GM19238 (cell line): ENCODE measurements around the gene CSMD2.

Source experiments
- DNase-seq: peaks from one replicate; pipeline ENCODE4 v3.0.0; 2011; ENCODE audit warnings: low spot score; ENCODE audit not compliant: insufficient read length

The CSMD2 gene

DNA sequence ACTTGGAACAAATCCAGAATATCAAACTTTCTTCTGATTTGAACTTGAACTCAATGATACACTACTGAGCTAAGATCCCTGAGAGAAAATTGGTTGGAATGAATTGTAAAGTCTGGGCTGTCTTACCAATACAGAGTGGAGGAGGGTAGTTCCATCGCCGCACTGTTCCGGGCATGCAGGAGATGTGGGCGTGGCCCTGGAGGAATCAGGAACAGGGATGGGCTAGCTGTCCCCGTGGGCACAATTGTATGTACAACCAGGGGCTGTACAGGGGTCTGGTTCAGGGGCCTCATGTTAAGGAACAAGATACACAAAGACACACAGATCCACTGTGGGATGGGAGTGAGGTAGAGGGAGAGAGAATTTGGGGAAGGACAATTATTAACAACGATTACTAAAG lies 548.2 kb downstream of the CSMD2 start:
- DNase-seq: no peak

DNA sequence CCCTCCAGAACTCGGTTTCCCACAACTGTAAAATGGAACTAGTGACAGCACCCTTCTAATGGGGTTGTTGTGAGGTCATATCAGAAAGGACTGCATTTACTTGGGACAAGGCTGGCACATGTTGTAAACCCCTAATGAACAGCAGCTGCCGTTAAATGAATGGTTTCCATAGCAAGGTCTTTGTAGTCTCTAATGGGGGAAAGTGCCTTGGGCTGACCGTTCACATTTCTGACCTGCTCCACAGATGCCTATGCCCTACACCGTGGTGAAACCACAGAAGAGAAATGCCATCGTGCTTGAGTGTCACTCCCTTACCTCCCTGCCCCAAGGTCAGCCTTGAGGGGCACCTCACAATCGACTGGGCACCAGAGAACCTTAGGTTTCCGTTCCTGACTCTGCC lies 549.5 kb downstream of the CSMD2 start:
- no peak for DNase-seq

DNA sequence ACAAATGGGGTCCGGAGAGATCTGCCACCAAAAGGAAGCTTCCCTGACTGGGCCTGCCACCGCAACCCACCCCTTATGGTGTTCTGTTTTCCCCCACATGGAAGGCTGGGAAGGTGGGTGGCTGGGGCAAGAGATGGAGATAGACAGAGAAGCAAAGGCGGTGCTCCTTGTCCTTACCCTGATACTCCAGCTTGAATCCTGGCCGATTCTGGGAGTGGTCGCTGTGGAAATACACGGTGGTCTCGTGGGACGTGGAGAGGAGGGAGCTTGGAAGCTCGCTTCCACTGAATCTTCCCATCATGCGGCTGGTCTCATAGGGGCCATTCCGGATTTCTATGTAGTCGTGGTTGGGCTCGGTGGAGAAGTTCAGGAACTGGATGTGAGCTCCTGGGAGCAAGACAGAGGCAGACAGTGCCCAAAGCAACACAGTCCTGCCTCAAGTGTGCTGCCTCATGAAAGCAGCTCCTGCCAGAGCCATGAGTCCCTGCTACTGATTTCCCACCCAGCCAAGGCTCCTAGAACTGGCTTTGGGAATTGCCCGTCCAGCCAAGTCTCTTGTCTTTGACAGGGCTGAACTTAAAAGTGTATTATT lies 554.1 kb downstream of the CSMD2 start:
- no peak for DNase-seq

DNA sequence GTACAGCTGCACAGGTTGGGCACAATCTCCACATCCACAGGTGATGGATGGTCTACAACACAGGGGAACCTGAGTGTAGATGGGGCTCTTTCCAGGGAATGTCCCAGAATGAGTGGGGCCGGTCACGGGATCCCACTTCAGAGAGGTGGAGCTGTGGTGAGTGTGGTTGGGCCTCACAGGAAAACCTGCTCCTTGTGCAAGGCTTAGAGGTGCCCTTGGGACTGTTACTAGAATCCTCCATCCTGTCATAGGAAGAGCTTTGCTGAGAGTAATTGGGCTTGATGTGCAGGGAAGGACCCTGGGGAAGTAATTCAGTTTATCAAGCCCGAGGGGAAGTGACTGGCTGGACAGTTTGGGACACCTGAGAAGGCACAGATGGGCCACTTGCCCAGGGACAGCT lies 554.6 kb downstream of the CSMD2 start:
- DNase-seq: no peak

DNA sequence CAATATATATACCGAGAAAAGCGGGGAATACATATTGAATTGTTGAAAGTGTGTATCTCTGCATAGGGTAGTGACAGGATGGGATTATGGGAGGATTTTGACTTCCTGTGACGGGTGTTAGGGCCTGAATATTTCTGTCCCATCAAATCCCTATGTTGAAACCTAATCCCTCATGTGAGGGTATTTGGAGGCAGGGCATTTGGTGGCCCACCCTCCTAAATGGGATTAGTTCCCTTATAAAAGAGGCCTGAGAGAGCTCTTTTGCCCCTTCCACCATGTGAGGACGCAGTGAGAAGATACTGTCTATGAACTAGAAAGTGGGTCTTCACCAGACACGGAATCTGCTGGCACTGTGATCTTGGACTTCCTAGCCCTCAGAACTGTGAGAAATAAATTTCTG lies 555.3 kb downstream of the CSMD2 start:
- no peak for DNase-seq

DNA sequence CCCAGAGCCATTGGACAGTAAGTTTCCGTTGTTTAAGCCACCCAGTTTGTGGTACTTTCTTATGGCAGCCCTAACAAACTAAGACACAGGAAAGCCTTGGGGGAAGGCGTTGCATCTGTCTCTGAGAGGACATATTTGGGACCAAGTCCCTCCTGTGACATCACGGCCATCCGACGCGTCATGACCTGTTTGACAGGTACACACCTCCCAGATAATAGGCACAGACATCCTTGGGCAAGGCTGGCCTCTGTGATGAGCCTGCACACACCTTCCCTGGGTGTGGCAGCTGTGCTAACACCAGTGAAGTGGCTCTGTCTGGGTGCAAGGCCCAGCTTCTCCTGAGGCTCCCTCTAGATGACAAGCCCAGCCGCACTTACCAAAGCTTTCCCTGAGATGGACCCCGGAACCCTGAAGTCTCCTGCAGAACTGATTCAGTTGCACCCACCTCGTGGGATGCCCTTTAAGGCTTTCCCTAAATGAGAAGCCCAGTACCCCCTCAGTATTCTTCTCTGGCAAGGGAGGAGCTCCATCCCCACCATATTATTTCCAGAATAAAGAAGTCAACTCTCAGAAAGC lies 556.1 kb downstream of the CSMD2 start:
- DNase-seq: no peak

DNA sequence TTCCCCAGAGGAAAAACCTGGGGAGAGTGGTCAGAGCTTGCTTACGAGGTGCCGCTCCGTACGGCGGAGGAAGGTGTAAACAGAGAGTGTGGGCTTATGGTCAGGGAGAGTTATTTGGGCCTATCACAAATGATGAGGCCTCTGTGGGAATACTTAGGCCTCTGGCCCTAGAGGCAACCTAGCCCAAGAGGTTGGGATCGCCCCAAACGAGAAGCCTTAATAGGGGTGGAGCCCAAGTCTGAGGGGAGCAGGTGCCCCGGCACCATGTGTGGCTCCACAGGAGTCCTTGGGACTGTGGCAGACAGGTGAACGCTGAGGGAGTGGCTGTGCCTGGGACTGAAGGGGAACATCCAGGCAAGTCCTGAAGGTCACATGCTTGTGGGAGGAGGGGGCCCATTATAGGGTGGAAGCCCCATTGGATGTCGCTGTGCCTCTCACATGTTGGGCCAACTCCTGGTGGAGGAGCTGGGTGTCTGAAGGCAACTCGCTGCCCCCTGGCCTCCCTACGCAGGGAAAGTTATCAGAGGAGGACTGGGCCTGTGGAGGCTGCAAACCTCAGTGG lies 557.5 kb downstream of the CSMD2 start:
- DNase-seq: no peak

DNA sequence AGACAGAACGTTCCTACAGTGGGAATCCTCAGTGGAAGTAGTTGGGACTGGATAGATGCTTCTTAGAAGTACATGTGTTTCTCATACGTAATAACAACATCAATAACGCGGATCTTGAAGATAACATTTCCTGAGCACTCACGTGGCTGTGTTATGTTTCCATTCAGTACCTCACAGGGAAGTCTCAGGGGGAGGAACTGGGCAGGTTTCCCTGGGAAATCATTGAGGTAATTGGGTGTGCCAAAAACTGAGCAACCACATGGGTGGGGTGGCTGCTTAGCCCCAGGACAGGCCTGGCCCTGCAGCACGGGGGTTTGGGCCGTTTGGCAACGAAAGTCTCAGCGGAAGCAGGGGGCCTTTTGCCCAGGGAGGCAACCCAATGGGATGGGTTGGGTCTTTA lies 558.8 kb downstream of the CSMD2 start:
- DNase-seq: no peak

DNA sequence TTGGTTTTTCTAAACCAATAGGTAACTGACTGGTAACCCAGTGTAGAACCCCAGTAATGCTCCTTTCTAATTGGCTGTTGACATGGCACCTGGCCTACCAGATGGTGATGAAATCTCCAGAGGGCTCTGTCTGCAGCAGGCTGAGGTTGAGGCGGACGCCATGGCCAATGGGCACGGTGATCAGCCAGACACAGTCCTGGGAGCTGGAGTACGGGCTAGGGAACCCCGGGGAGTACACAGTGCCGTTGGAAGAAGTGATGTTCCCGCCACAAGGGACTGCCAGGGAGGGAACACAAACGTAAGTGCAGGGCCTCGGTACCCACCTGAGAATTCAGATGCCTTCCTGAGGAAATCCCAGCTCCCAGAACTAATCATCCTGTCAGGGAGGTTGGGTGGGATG lies 562.8 kb downstream of the CSMD2 start:
- DNase-seq: no peak

DNA sequence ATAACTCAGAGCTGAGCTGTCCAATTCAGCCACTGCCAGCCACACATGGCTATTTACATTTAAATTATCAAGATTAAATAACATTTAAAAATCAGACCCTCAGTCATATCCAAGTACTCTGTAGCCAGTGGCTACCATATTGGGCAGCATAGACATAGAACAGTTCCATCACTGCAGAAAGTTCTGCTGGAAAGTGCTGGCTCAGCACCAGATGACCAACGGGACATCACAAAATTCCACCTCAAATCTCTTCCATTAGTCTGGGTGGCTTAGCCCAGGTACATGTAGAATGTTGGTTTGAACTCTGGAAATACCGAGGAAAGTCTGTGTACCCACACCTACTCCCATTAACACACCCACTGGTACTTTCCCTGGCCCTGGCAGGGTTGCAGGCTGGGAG lies 563.3 kb downstream of the CSMD2 start:
- DNase-seq: no peak

DNA sequence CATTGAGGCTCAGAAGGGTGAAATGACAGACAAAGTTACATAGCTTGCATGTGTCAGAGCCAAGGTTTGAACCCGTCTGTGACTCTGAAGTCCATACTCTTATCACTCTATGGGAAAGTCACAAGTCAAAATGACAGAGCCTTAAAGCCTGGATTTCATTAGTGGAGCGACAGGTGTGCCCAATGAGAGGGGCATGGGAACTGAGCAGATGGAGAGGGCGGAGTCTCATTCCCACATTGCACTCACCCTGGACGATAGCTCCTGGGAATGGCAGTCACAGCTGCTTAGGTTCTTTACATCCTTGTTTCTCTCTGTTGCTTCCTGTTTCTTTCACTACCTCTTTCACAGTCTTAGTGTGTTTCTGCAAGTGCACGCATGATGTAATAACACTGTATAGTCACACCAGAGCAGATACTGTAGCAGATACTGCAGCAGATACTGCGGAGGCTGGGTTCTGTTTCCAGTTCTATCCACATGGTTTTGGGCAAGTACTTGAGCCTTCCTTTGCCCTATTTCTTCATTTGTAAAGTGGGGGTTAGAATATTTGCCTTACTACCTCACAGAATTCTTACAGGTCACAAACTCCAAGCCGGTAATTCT lies 565.4 kb downstream of the CSMD2 start:
- DNase-seq: no peak

DNA sequence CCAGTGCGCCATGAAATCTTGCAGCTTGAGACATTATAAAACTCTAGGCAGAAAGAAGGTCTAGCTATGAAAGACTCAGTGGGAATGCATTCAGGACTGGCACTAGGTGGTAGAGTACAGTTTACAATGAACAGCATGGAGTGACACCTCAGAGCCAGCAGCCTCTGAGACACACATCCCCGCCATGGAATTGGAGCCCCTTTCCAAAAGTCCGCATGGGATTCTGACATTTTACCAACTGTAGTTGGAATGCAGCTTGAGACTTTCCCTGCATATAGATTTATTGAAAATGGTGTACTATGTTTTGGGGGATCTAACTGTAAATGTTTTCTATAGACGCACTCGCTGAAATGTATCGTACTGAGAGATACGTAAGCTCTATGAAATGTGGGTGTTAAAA lies 576.3 kb downstream of the CSMD2 start:
- no peak for DNase-seq

DNA sequence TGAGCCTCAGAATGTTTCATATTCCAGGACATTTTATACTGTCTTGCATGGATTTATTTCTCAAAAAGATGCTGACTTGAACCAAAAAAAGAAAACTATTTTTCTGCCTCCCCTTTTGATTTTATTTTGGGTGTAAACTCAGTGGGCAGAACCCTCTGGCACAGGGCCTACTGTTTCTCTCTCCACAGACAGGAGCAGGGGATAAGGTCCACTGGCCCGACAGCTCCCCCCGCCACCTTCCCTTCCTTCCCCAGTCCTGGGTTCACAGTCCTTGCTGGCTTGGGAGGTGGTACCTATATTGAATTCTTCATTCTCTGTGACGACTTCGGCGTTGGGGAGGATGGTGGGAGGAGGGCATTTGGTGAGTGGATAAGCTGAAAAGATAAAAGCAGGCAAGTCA lies 578.2 kb downstream of the CSMD2 start:
- DNase-seq: no peak

DNA sequence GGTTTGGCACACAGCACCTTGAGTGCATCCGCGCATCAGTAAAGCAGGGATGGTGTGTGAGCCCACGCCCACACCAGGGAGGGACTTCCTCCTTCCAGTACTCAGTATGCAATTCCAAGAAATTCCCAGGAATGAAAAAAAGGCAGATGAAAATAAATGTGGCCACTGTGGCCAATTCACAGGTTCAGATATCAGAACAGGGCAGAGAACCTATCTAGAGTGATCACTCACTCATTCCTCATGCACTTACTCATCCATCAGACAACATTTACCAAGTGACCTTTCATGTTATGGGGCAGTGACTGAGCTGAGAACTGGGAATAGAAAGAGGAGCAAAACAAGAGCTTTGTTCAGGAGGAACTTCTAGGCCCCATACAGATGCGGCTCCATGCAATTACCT lies 578.9 kb downstream of the CSMD2 start:
- no peak for DNase-seq

DNA sequence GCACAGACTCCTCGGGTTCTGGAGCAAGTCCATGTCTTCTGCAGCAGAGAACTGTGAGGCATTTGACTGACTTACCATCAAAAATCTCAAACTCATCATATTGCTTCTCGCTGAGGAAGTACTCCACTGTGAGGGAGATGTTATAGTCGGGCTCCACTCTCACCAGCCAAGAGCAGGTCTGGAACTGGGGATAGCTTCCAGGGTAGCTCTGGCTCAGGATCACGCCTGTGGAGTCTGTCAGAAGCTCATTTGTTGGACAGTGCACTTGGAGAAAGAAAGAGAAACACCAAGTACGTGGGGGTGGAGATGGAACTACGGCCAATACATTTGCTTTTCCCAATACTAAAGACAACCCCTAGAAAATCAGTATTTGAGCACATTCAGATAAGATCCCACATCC lies 581.5 kb downstream of the CSMD2 start:
- DNase-seq: no peak

DNA sequence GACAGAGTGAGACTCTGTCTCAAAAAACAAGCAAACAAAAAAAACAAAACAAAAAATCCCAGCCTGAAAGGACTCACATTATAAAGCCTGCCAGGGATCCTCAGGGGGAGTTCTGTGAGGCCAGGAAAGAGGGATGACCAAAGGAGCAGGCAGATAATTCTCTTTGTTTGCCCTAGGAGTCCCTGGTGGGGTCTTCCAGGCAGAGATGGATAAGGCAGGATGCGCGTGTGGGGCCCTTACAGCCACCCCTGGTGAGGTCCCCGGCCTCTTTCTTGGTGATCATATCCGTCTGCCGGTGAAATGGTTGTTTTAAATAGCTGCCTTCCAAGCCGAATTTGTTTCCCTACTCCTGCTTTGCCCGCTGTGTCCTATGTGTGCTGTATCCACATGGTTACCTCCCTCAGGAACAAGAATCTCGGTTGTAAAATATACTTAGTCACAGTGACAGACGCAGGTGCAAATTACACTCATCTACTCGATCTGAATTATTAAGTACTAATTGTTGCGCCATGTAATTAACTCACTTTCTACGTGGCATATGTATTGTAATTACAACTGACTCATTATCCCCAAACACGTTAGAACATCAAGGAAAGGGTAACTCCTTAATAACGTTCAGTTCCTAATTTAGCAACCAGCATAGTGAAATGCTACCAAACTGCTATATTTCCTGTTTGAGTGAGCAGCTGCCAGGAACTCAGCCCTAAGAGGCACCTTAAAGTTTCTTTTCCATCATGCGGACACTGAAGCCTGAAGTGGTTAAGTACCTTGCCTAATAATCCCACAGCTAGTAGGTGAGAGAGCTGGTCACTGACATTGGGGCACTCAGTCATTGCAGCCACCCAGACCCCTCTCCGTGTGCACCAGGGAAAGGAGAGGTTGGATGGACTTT lies 586.2 kb downstream of the CSMD2 start:
- DNase-seq: no peak

DNA sequence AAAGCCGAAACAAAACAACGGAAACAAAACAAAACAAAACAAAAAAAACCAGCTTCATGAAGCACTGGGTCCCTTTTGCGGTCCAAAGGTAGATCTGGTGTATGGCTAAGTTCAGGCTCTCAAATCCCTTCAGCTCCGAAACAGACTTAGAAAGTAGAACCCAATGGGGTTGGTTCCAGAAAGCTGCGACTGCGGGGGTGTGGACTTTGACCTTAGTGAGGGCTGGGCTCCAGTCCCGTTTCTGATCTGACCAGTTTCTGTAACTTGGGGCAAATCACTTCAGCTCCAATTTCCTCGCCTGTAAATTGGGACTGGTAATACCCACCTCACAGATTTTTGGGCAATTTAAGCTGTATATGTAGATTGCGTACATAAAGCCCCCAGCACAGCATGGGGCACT lies 587.4 kb downstream of the CSMD2 start:
- DNase-seq: no peak

DNA sequence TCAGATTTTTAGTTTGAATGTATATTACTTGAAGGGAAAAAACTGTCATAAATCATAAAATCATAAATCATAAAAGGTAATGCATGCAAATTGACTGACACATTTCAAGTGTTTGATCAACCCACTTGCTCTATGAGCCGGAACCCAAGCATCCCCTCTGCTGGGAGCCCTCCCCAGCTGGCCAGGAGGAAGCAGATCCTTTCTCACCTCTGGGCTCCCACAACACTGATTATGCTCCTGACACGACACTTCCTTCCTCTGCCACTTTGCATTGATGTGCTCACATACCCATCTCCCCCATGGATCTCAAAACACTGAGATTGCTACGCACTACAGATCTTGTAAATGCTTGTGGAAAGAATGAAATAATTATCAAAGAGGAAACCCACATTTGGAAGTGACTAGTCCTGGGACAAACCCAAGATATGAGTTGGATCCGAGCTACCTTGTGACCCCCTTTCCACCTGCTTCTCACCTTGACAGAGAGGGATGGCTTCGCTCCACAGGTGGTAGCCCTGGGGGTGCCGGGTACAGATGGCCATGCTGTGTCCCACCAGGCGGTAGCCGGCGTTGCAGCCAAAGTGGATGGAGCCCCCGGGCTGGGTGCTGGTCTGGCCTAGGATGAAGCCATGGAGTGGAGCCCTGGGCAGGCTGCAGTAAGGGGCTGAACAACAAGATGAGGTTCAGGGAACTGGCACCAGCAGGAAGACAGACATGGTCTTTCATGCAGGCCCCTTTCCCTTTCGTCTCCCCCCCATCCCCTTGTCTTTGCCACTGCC lies 588.0 kb downstream of the CSMD2 start:
- DNase-seq: no peak

DNA sequence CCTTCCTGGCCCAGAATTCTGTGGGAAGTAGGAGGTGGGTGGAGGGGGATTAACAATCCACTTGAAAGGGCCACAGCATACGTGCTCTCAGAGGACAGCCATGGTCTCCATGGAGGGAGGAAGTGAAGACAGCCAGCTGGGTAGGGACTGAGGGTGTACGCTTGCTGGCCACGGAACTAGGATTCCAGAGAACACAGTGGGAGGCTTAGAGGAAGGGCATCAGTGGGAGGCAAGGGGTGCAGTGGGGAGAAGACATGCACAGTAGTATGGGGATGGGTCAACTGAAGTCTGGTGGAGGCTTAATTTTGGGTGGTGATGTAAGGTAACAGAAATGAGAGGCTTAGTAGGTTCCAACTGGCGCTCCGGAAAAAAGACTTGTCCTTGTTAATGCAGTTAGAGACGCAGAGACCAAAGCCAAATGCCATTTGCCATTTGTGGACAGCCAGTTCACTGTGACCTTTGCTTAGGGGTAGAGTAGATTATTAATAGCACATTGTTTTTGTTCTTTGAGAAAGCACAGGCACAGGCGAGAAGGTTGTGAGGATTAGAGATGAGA lies 589.6 kb downstream of the CSMD2 start:
- no peak for DNase-seq

DNA sequence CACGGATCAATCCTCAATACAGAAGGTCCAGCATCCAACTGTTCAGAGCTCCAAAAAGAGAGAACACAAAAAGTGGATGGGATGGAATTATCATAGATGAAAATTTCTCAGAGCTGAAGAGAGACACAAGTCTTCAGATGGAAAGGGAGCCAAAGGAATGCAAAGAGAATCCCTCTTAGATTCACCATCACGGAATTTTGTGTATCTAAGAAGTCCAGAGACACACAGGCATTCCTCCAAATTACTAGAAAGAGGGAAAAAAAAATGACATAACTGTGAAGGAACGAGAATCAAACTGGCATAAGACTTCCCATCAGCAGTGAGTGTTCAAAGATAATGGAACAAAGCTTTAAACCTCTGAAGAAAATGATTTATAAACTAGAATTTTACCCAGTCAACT lies 591.4 kb downstream of the CSMD2 start:
- DNase-seq: no peak

DNA sequence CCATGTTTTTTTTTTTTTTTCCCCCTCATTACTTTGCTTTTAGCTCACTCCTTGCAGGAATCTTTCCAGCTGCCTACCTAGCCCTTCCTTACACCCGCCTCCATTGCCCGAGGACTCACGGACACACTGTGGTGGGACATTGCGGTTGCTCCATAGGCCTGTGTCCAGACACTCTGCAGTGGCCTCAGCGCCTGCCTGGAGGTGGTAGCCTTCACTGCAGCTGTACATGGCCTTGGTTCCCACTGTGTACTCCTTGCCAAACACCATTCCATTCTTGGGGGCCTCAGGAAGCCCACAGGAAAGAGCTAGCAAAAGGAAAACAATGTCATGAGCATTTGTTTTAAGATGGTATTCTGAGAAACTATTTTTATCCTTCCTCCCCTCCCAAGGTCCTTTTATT lies 592.6 kb downstream of the CSMD2 start:
- DNase-seq: no peak
